ENCODE measurements around the gene DUSP1.

The DUSP1 gene

DNA sequence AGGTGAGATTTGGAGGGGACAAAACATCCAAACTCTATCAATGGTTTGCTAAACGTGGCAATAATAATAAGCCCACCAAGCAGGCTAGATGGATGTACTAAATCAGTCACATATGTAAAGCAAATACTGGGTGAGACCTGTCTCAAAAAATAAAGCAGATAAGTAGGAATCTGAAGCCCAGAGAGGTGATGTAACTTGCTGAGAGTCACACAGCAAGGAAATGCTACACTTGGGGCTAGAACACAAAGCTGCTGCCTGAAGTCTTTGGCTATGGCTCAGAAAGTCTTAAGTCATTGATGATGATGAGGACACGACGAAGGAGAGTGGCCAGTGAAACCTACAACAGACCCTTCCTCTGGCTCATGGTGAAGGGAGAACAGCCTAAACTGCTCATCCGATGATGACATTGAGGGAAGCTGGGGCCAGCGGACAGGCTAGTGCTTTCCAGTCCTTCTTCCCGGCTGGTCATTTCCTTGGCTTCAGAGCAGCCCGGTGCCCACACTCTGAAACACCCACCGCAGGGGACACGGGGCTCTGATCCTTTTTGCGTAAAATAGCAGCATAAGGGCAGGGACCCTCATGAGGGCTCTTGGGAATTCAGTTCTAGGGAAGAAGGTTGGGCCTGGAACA lies 14.1 kb downstream of the DUSP1 start:
- H4K20me1 ChIP-seq (ENCODE audit: low read depth, low read length): no peaks in the 10 kb centered on the region
- H3K79me2 ChIP-seq (ENCODE audit: insufficient read depth, low read length): no peaks in the 10 kb centered on the region
- H3K4me2 ChIP-seq (ENCODE audit: low read depth, low read length, poor library complexity, severe bottlenecking): no peak overlapping the region
- no peaks in the 10 kb centered on the region for H3K9me3 ChIP-seq (ENCODE audit: insufficient read depth, low read length)
- no peaks in the 10 kb centered on the region for H3F3A ChIP-seq (ENCODE audit: insufficient read depth)
- H3K27me3 ChIP-seq (ENCODE audit: low read length): no peaks in the 10 kb centered on the region
- H3K4me3 ChIP-seq (ENCODE audit: insufficient read depth, low read length, poor library complexity, severe bottlenecking): no peak overlapping the region
- TF ChIP-seq, protein P1, sequence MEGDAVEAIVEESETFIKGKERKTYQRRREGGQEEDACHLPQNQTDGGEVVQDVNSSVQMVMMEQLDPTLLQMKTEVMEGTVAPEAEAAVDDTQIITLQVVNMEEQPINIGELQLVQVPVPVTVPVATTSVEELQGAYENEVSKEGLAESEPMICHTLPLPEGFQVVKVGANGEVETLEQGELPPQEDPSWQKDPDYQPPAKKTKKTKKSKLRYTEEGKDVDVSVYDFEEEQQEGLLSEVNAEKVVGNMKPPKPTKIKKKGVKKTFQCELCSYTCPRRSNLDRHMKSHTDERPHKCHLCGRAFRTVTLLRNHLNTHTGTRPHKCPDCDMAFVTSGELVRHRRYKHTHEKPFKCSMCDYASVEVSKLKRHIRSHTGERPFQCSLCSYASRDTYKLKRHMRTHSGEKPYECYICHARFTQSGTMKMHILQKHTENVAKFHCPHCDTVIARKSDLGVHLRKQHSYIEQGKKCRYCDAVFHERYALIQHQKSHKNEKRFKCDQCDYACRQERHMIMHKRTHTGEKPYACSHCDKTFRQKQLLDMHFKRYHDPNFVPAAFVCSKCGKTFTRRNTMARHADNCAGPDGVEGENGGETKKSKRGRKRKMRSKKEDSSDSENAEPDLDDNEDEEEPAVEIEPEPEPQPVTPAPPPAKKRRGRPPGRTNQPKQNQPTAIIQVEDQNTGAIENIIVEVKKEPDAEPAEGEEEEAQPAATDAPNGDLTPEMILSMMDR (IDR thresholded peaks at IDR 0.05; ENCODE audit: insufficient read depth, low read length, poor library complexity, severe bottlenecking): no peak
- TF ChIP-seq EZH2phosphoT487 (conservative IDR thresholded peaks at IDR 0.05; ENCODE audit: low read length): no peak
- no peak overlapping the region for H3K9ac ChIP-seq (ENCODE audit: low read length)
- H3K27ac ChIP-seq (ENCODE audit: low read depth, low read length): no peak overlapping the region
- no peaks in the 10 kb centered on the region for H3K36me3 ChIP-seq (ENCODE audit: low read length)
- no peaks in the 10 kb centered on the region for H3K9me2 ChIP-seq (replicated peaks; ENCODE audit: insufficient read depth, low read length)
- H2AFZ ChIP-seq (ENCODE audit: low read depth, low read length, severe bottlenecking): no peak overlapping the region

DNA sequence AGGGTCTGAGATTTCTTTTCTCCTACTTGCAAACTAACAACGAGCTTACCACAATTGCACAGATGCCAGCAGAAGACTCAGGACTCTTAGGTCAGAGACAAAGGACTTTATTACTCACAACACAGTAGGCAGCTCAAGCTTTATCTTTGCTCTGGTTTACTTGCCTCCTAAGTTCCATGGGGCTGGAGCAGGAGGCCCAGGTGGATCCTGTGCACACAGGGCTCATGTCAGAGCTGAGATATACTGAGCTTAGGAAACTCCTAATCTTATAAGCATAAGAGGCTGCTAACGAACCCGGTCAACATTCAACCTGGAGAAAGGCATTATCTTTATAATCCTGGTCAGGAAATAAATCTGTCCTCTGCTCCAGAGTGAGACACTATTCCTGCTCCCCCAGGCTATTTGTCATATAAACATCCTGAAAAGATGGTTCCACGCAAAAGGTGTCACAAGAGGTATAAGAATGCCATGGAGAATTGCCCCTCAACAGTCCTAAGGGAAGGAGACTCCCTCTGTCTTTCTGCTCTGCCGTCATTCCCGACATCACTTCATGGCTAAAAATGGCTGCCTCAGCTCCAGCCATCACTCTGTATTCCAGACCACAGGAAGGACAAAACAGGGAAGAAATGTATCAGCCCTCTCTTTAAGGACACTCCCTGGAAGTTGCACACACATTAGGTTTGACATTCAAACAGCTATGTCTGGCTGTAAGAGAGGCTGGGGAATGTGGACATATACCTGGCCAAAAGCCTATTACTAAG lies 16.2 kb downstream of the DUSP1 start:
- TF ChIP-seq EZH2phosphoT487 (conservative IDR thresholded peaks at IDR 0.05; ENCODE audit: low read length): no peak
- TF ChIP-seq, protein P1 (IDR thresholded peaks at IDR 0.05; ENCODE audit: insufficient read depth, low read length, poor library complexity, severe bottlenecking): no peak
- no peak overlapping the region for H3K4me2 ChIP-seq (ENCODE audit: low read depth, low read length, poor library complexity, severe bottlenecking)
- H3K9me3 ChIP-seq (ENCODE audit: insufficient read depth, low read length): no peaks in the 10 kb centered on the region
- no peaks in the 10 kb centered on the region for H3K27me3 ChIP-seq (ENCODE audit: low read length)
- no peak overlapping the region for H3K27ac ChIP-seq (ENCODE audit: low read depth, low read length)
- no peaks in the 10 kb centered on the region for H3K9me2 ChIP-seq (replicated peaks; ENCODE audit: insufficient read depth, low read length)
- no peaks in the 10 kb centered on the region for H3K79me2 ChIP-seq (ENCODE audit: insufficient read depth, low read length)
- H3K4me3 ChIP-seq (ENCODE audit: insufficient read depth, low read length, poor library complexity, severe bottlenecking): no peak overlapping the region
- no peak overlapping the region for H2AFZ ChIP-seq (ENCODE audit: low read depth, low read length, severe bottlenecking)
- no peaks in the 10 kb centered on the region for H3K36me3 ChIP-seq (ENCODE audit: low read length)
- no peak overlapping the region for H3K9ac ChIP-seq (ENCODE audit: low read length)
- H4K20me1 ChIP-seq (ENCODE audit: low read depth, low read length): no peaks in the 10 kb centered on the region
- H3F3A ChIP-seq (ENCODE audit: insufficient read depth): no peaks in the 10 kb centered on the region

DNA sequence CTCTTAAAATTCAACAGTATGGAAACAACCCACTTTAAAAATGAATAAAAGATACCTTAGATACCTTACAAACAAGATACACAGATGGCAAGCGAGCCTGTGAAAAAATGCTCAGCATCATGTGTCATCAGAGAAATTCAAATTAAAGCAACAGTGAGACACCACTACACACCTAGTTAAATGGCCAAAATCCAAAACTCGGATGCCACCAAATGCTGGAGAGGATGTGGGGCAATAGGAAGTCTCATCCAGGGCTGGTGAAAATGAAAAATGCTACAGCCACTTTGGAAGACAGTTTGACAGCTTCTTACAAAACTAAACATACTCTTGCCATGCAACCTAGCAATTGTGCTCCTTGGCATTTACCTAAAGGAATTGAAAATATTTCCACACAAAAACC lies 17.9 kb downstream of the DUSP1 start:
- no peaks in the 10 kb centered on the region for H3K79me2 ChIP-seq (ENCODE audit: insufficient read depth, low read length)
- no peaks in the 10 kb centered on the region for H3K36me3 ChIP-seq (ENCODE audit: low read length)
- H3K9me2 ChIP-seq (replicated peaks; ENCODE audit: insufficient read depth, low read length): no peaks in the 10 kb centered on the region
- H3K27ac ChIP-seq (ENCODE audit: low read depth, low read length): no peak overlapping the region
- no peak overlapping the region for H3K9ac ChIP-seq (ENCODE audit: low read length)
- H4K20me1 ChIP-seq (ENCODE audit: low read depth, low read length): no peaks in the 10 kb centered on the region
- H3K4me3 ChIP-seq (ENCODE audit: insufficient read depth, low read length, poor library complexity, severe bottlenecking): no peak overlapping the region
- no peaks in the 10 kb centered on the region for H3K27me3 ChIP-seq (ENCODE audit: low read length)
- H3K4me2 ChIP-seq (ENCODE audit: low read depth, low read length, poor library complexity, severe bottlenecking): no peak overlapping the region
- no peak overlapping the region for H2AFZ ChIP-seq (ENCODE audit: low read depth, low read length, severe bottlenecking)
- H3F3A ChIP-seq (ENCODE audit: insufficient read depth): no peaks in the 10 kb centered on the region
- H3K9me3 ChIP-seq (ENCODE audit: insufficient read depth, low read length): no peaks in the 10 kb centered on the region
- TF ChIP-seq EZH2phosphoT487 (conservative IDR thresholded peaks at IDR 0.05; ENCODE audit: low read length): no peak
- TF ChIP-seq, protein P1 (IDR thresholded peaks at IDR 0.05; ENCODE audit: insufficient read depth, low read length, poor library complexity, severe bottlenecking): no peak

Data from SU-DHL-6 (cell line).